ENCODE measurements around the gene OPCML.

The OPCML gene

GRCh38 chr11:133536198-133536597 lies 3.9 kb upstream of the OPCML start:
- no peak for DNase-seq

GRCh38 chr11:133533205-133533604 lies 904 bp upstream of the OPCML start:
- DNase-seq = no peak

- no peak for DNase-seq
These were observed 843 bp downstream of the OPCML start for GRCh38 chr11:133531458-133531857.

- no peak for DNase-seq
These were observed 1.8 kb downstream of the OPCML start for GRCh38 chr11:133530501-133530835.

GRCh38 chr11:133529807-133530500 lies 2.3 kb downstream of the OPCML start:
- DNase-seq = no peak

GRCh38 chr11:133526790-133527189 lies 5.5 kb downstream of the OPCML start:
- no peak for DNase-seq

- no peak for DNase-seq
These were observed 6.3 kb downstream of the OPCML start for GRCh38 chr11:133525976-133526375.

GRCh38 chr11:133524488-133524887 lies 7.8 kb downstream of the OPCML start:
- no peak for DNase-seq

- DNase-seq = no peak
These were observed 10.0 kb downstream of the OPCML start for GRCh38 chr11:133522344-133522743.

GRCh38 chr11:133521502-133521901 lies 10.8 kb downstream of the OPCML start:
- DNase-seq = no peak

- DNase-seq = no peak
These were observed 11.6 kb downstream of the OPCML start for GRCh38 chr11:133520707-133521106.

- no peak for DNase-seq
These were observed 12.7 kb downstream of the OPCML start for GRCh38 chr11:133519560-133519959.

GRCh38 chr11:133518702-133519264 lies 13.5 kb downstream of the OPCML start:
- no peak for DNase-seq

GRCh38 chr11:133516845-133517244 lies 15.5 kb downstream of the OPCML start:
- DNase-seq = no peak

- no peak for DNase-seq
These were observed 17.2 kb downstream of the OPCML start for GRCh38 chr11:133515107-133515506.

- no peak for DNase-seq
These were observed 22.2 kb downstream of the OPCML start for GRCh38 chr11:133509924-133510697.

- no peak for DNase-seq
These were observed 23.8 kb downstream of the OPCML start for GRCh38 chr11:133508468-133508867.

GRCh38 chr11:133507185-133507584 lies 25.1 kb downstream of the OPCML start:
- DNase-seq = no peak

- no peak for DNase-seq
These were observed 25.7 kb downstream of the OPCML start for GRCh38 chr11:133506551-133507094.

- DNase-seq = no peak
These were observed 26.3 kb downstream of the OPCML start for GRCh38 chr11:133506023-133506422.

- no peak for DNase-seq
These were observed 27.4 kb downstream of the OPCML start for GRCh38 chr11:133504906-133505305.

GRCh38 chr11:133503776-133504175 lies 28.5 kb downstream of the OPCML start:
- no peak for DNase-seq

GRCh38 chr11:133503236-133503635 lies 29.1 kb downstream of the OPCML start:
- no peak for DNase-seq

Measured in stimulated activated CD4-positive, alpha-beta T cell treated with anti-CD3 and anti-CD28 coated beads, Interleukin-4, amount 100 ng/mL, for 24 hours (primary cell).